Keratinocyte (primary cell): ENCODE results near the gene TNRC6A. TPM values are rescaled to one million over a fixed set of nuclear protein-coding genes. Genes with fewer than 3 reads are reported as not detected.

Experiments
- DNase-seq: peaks from one replicate; pipeline ENCODE4 v3.0.0-alpha.2; 2011; ENCODE audit warnings: low read depth, missing footprints, low spot score
- FAIRE-seq: peaks from 2 replicates; lab custom pipeline; 2011; peaks lifted over from hg19 to GRCh38; lab: Jason Lieb, UNC
- H2AFZ ChIP-seq: 2 replicates; pipeline ENCODE4 v1.6.0; 2012; ENCODE audit warnings: low read length, control low read depth, inconsistent platforms; ENCODE audit not compliant: control insufficient read depth
- H3K27ac ChIP-seq: 2 replicates; pipeline ENCODE4 v1.5.1; 2011; ENCODE audit warnings: low read length; ENCODE audit not compliant: control insufficient read depth, insufficient read depth
- H3K27me3 ChIP-seq: 3 replicates; pipeline ENCODE4 v1.6.0; 2011; ENCODE audit warnings: low read length; ENCODE audit not compliant: control insufficient read depth, insufficient read depth; ENCODE audit errors: extremely low read depth
- H3K36me3 ChIP-seq, 2 experiments: 2 replicates in 1 of 2; 3 replicates in 1 of 2; pipeline ENCODE4 v1.5.1; 2011; ENCODE audit warnings: low read length in 2 of 2, mild to moderate bottlenecking in 1 of 2; ENCODE audit not compliant: control insufficient read depth in 2 of 2, insufficient read depth in 2 of 2; ENCODE audit errors: extremely low read depth in 1 of 2
- H3K4me1 ChIP-seq: 3 replicates; pipeline ENCODE4 v1.5.1; 2011; ENCODE audit warnings: low read length; ENCODE audit not compliant: control insufficient read depth, insufficient read depth; ENCODE audit errors: extremely low read depth
- H3K4me2 ChIP-seq: 3 replicates; pipeline ENCODE4 v1.6.0; 2011; ENCODE audit warnings: low read depth, low read length; ENCODE audit not compliant: control insufficient read depth, insufficient read depth; ENCODE audit errors: extremely low read depth
- H3K4me3 ChIP-seq, 3 experiments: fragments of 200-600 bp in 1 of 3; sonication (generic) in 1 of 3; 2 replicates in 2 of 3; 3 replicates in 1 of 3; pipeline ENCODE4 v1.5.1; 2011 to 2016; ENCODE audit warnings: low read length in 3 of 3, mild to moderate bottlenecking in 3 of 3, control low read depth in 2 of 3, inconsistent platforms in 1 of 3, low read depth in 1 of 3, mixed read lengths in 1 of 3, mixed run types in 1 of 3, moderate library complexity in 1 of 3; ENCODE audit not compliant: control insufficient read depth in 2 of 3, insufficient read depth in 2 of 3; ENCODE audit errors: extremely low read depth in 1 of 3
- H3K79me2 ChIP-seq: 2 replicates; pipeline ENCODE4 v1.6.0; 2012; ENCODE audit warnings: low read length; ENCODE audit not compliant: control insufficient read depth, insufficient read depth
- H3K9ac ChIP-seq: 3 replicates; pipeline ENCODE4 v1.6.0; 2011; ENCODE audit warnings: low read length; ENCODE audit not compliant: control insufficient read depth, insufficient read depth; ENCODE audit errors: extremely low read depth
- H3K9me1 ChIP-seq: 3 replicates; pipeline ENCODE4 v1.6.0; 2011; ENCODE audit warnings: low read length; ENCODE audit not compliant: control insufficient read depth, insufficient read depth; ENCODE audit errors: extremely low read depth
- H3K9me3 ChIP-seq: 2 replicates; pipeline ENCODE4 v1.5.1; 2012; ENCODE audit warnings: low read depth, low read length; ENCODE audit not compliant: control insufficient read depth
- H4K20me1 ChIP-seq: 3 replicates; pipeline ENCODE4 v1.6.0; 2011; ENCODE audit warnings: low read length; ENCODE audit not compliant: control insufficient read depth, insufficient read depth; ENCODE audit errors: extremely low read depth
- EZH2 ChIP-seq: IDR thresholded peaks from one replicate; pipeline ENCODE4 v1.6.1; 2012; ENCODE audit warnings: inconsistent platforms, mild to moderate bottlenecking, low read length, moderate library complexity
- dilution Hi-C: fragments of 300-500 bp; cut with MboI; formaldehyde crosslinking; loops from one replicate; pipeline ENCODE4 v1.7.0; 2020; ENCODE audit warnings: low sequenced_read_pairs; ENCODE audit not compliant: extremely low pct_ligation_motif_present
- polyA plus RNA-seq, 5 experiments: library from polyadenylated mRNA; depleted of rRNA in 3 of 5; stranded (reverse) in 3 of 5; stranded (forward) in 1 of 5; unstranded in 1 of 5; fragments of >200 nt; gene quantifications; 1 replicate in 1 of 5; 2 replicates in 3 of 5; 3 replicates in 1 of 5; pipeline versions ENCODE4 v1.2.1 to v1.2.3, GENCODE V29; 2011 to 2012; ENCODE audit warnings: missing spikeins in 2 of 5, low read depth in 1 of 5, low replicate concordance in 1 of 5
- TF ChIP-seq, protein P1 (sequence below), 3 experiments: IDR thresholded peaks in 1 of 3; conservative IDR thresholded peaks in 1 of 3; optimal IDR thresholded peaks in 1 of 3; 2 replicates in 2 of 3; 3 replicates in 1 of 3; pipeline versions ENCODE3 to v1.5.1; 2011; ENCODE audit warnings: low read length in 3 of 3, mild to moderate bottlenecking in 3 of 3, moderate library complexity in 2 of 3, control low read depth in 1 of 3, inconsistent platforms in 1 of 3; ENCODE audit not compliant: insufficient read depth in 2 of 3; ENCODE audit errors: extremely low read depth in 1 of 3

Gene TNRC6A
- polyA plus RNA-seq, 1 donor (not counting 4 experiments of a cell fraction or from before 2014, with no cell fraction given) = 23.3 TPM

DNA sequence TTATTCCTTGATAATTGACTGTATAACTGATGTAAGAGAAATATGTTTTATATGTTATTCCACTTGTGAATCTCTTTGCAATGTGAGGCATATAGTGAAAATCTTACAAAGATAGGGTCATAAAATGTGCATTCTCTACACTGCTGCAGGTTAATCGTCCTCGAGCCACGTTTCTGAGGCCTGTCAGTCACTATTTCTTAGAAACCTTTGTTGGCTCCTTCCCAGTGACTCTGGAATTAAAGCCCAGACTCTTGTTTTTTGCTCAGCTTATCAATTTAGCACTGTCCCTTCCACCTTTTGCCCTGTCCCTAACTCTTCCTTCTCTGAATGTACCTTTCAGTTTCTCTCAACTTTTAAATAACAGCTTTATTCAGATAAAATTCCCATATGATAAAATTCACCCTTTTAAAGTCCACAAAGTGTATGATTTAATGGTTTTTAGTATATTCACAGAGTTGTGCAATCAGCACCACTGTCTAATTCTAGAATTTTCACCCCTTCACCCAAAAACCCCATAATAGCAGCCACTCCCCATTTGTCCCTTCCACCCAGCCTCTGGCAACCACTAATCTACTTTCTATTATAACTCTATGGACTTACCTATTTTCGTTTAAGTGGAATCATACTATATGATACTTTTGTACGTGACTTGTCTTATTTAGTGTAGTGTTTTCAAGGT, 8.6 kb downstream of the TNRC6A start:
- no peak for DNase-seq
- H2AFZ ChIP-seq = no peak overlapping the region
- no peaks in the 10 kb centered on the region for H3K9me3 ChIP-seq
- H3K27ac ChIP-seq = no peak overlapping the region
- no peaks in the 10 kb centered on the region for H3K27me3 ChIP-seq
- no peak overlapping the region for H3K4me3 ChIP-seq
- TF ChIP-seq, protein P1, sequence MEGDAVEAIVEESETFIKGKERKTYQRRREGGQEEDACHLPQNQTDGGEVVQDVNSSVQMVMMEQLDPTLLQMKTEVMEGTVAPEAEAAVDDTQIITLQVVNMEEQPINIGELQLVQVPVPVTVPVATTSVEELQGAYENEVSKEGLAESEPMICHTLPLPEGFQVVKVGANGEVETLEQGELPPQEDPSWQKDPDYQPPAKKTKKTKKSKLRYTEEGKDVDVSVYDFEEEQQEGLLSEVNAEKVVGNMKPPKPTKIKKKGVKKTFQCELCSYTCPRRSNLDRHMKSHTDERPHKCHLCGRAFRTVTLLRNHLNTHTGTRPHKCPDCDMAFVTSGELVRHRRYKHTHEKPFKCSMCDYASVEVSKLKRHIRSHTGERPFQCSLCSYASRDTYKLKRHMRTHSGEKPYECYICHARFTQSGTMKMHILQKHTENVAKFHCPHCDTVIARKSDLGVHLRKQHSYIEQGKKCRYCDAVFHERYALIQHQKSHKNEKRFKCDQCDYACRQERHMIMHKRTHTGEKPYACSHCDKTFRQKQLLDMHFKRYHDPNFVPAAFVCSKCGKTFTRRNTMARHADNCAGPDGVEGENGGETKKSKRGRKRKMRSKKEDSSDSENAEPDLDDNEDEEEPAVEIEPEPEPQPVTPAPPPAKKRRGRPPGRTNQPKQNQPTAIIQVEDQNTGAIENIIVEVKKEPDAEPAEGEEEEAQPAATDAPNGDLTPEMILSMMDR (optimal IDR thresholded peaks at IDR 0.05 in 1 of 3, IDR thresholded peaks at IDR 0.05 in 1 of 3, conservative IDR thresholded peaks at IDR 0.05 in 1 of 3; ENCODE audit: extremely low read depth in 1 of 3, insufficient read depth in 2 of 3, low read length in 3 of 3) = no peak
- TF ChIP-seq EZH2 = no peak
- no peaks in the 10 kb centered on the region for H3K9me1 ChIP-seq
- dilution Hi-C loops = no loop called here
- peaks cover 1 to 5% of the 10 kb centered on the region in 2 experiments for H3K36me3 ChIP-seq
- peaks cover 5% of the 10 kb centered on the region for H4K20me1 ChIP-seq
- peaks cover 16% of the 10 kb centered on the region for H3K4me1 ChIP-seq
- H3K9ac ChIP-seq = no peak overlapping the region
- H3K4me2 ChIP-seq = peak overlapping the region; percentile 55
- H3K79me2 ChIP-seq = peaks cover 93% of the 10 kb centered on the region
- no peak for FAIRE-seq

DNA sequence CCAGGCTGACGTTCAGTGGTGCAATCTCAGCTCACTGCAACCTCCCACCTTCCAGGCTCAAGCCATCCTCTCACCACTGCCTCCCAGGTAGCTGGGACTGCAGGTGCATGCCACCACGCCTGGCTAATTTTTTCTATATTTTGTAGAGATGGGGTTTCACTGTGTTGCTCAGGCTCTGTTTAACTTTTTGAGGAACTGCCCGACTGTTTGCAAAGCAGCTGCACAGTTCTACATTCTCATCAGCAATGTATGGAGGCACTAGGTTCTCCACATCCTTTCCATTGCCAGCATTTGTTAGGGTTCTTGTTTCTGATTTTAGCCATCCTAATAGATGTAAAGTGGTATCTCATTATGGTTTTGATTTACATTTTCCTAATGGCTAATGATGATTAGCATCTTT, 9.4 kb downstream of the TNRC6A start:
- dilution Hi-C loops = no loop called here
- no peak overlapping the region for H3K27ac ChIP-seq

More for the DNA sequence above, 9.4 kb downstream of the TNRC6A start:
- Histone ChIP-seq H3K79me2 (peaks cover 93% of the 10 kb centered on the region), H3K36me3 (peaks cover under 1 to 2% of the 10 kb centered on the region in 2 experiments), H4K20me1 (peaks cover 5% of the 10 kb centered on the region), H3K9me1 (no peaks in the 10 kb centered on the region), H3K9me3 (no peaks in the 10 kb centered on the region), H3K4me3 (no peak overlapping the region), H2AFZ (no peak overlapping the region), H3K9ac (no peak overlapping the region), H3K4me2 (no peak overlapping the region), H3K27me3 (no peaks in the 10 kb centered on the region), H3K4me1 (peaks cover 16% of the 10 kb centered on the region)
- TF ChIP-seq, protein P1 (optimal IDR thresholded peaks at IDR 0.05 in 1 of 3, IDR thresholded peaks at IDR 0.05 in 1 of 3, conservative IDR thresholded peaks at IDR 0.05 in 1 of 3; ENCODE audit: extremely low read depth in 1 of 3, insufficient read depth in 2 of 3, low read length in 3 of 3) = no peak
- FAIRE-seq (no peak), DNase-seq (no peak)
